Mesothelial cell of epicardium (in vitro differentiated cells): ENCODE data around the gene ZNF618. TPM values are rescaled to one million over a fixed set of nuclear protein-coding genes. Genes with fewer than 3 reads are reported as not detected.
A peak's percentile ranks its signal among the peaks of the same experiment; 100 is the strongest.

Experiments used
- DNase-seq, 2 experiments: peaks; one replicate each; pipeline ENCODE4 v3.0.0; 2021; ENCODE audit warnings: low spot score in 2 of 2; ENCODE audit not compliant: unreplicated experiment in 2 of 2
- H3K27ac Mint-ChIP-seq: 2 replicates; pipeline ENCODE4 v1.8.0; 2021; ENCODE audit warnings: mixed read lengths
- H3K27me3 Mint-ChIP-seq: 2 replicates; pipeline ENCODE4 v1.8.0; 2021; ENCODE audit warnings: low read depth, mixed read lengths
- H3K36me3 Mint-ChIP-seq: 2 replicates; pipeline ENCODE4 v1.8.0; 2021; ENCODE audit warnings: mixed read lengths
- H3K4me1 Mint-ChIP-seq: 2 replicates; pipeline ENCODE4 v1.8.0; 2021; ENCODE audit warnings: mixed read lengths
- H3K4me3 Mint-ChIP-seq: 2 replicates; pipeline ENCODE4 v1.8.0; 2021; ENCODE audit warnings: mild to moderate bottlenecking, moderate library complexity, mixed read lengths
- H3K9me3 Mint-ChIP-seq: 2 replicates; pipeline ENCODE4 v1.8.0; 2021; ENCODE audit warnings: mixed read lengths
- CTCF ChIP-seq: fragments of 200-600 bp; sonication (generic); IDR thresholded peaks from one replicate; pipeline ENCODE4 v1.5.0; 2021; ENCODE audit warnings: antibody characterized with exemption; ENCODE audit not compliant: unreplicated experiment
- total RNA-seq: library from RNA; stranded (reverse); gene quantifications from 3 replicates; pipeline ENCODE4 v1.2.1, GENCODE V29; 2021

The ZNF618 gene
- total RNA-seq, 1 donor from 2014 or later, result 78.9 TPM

- DNase-seq, result no peak
- no peaks in the 10 kb centered on the region for H3K27me3 Mint-ChIP-seq
- H3K9me3 Mint-ChIP-seq, result peaks cover 17% of the 10 kb centered on the region
- H3K36me3 Mint-ChIP-seq, result peaks cover 40% of the 10 kb centered on the region
- no peak overlapping the region for H3K4me3 Mint-ChIP-seq
- peaks cover 10% of the 10 kb centered on the region for H3K4me1 Mint-ChIP-seq
- TF ChIP-seq CTCF, result no peak
- no peak overlapping the region for H3K27ac Mint-ChIP-seq
These were observed 64.9 kb downstream of the ZNF618 start for GRCh38 chr9:113941056-113941455.

- no peaks in the 10 kb centered on the region for H3K27me3 Mint-ChIP-seq
- no peak for TF ChIP-seq CTCF
- H3K9me3 Mint-ChIP-seq, result peaks cover 17% of the 10 kb centered on the region
- H3K4me1 Mint-ChIP-seq, result peaks cover 10% of the 10 kb centered on the region
- peaks cover 40% of the 10 kb centered on the region for H3K36me3 Mint-ChIP-seq
- H3K4me3 Mint-ChIP-seq, result no peak overlapping the region
- H3K27ac Mint-ChIP-seq, result no peak overlapping the region
- DNase-seq, result no peak
These were observed 65.4 kb downstream of the ZNF618 start for GRCh38 chr9:113941526-113941925.

- TF ChIP-seq CTCF, result no peak
These were observed 67.3 kb downstream of the ZNF618 start for GRCh38 chr9:113943112-113944009.

GRCh38 chr9:113945784-113946183, 69.7 kb downstream of the ZNF618 start:
- Mint-ChIP-seq H3K27ac (peak overlapping the region; percentile 38), H3K4me3 (no peak overlapping the region), H3K9me3 (peaks cover 7% of the 10 kb centered on the region), H3K4me1 (peaks cover 3% of the 10 kb centered on the region), H3K27me3 (no peaks in the 10 kb centered on the region), H3K36me3 (peaks cover 28% of the 10 kb centered on the region)
- TF ChIP-seq CTCF, result no peak
- DNase-seq, result no peak

More at GRCh38 chr9:113943112-113944009, 67.3 kb downstream of the ZNF618 start:
- Mint-ChIP-seq H3K36me3 (peaks cover 38% of the 10 kb centered on the region), H3K4me1 (peaks cover 3% of the 10 kb centered on the region), H3K27me3 (no peaks in the 10 kb centered on the region), H3K27ac (peak overlapping the region; percentile 12), H3K9me3 (peaks cover 17% of the 10 kb centered on the region), H3K4me3 (no peak overlapping the region)
- peak in 1 of 2 experiments; percentile 32 for DNase-seq

GRCh38 chr9:113946496-113947115, 70.5 kb downstream of the ZNF618 start:
- H3K4me1 Mint-ChIP-seq, result peaks cover 3% of the 10 kb centered on the region
- no peak overlapping the region for H3K27ac Mint-ChIP-seq
- no peaks in the 10 kb centered on the region for H3K9me3 Mint-ChIP-seq
- no peak for TF ChIP-seq CTCF
- H3K27me3 Mint-ChIP-seq, result no peaks in the 10 kb centered on the region
- no peak overlapping the region for H3K4me3 Mint-ChIP-seq
- peak in 1 of 2 experiments; percentile 24 for DNase-seq
- H3K36me3 Mint-ChIP-seq, result peaks cover 19% of the 10 kb centered on the region
